GM18508 (cell line): ENCODE measurements around the gene LANCL1.

ENCODE experiments used
- ATAC-seq: cut with Tn5 transposase; IDR thresholded peaks from one replicate; pipeline ENCODE4 v1.9.1; 2021; ENCODE audit warnings: moderate number of reproducible peaks; ENCODE audit not compliant: insufficient read depth, unreplicated experiment

The LANCL1 gene

GRCh38 chr2:210421916-210422315 is 54.6 kb downstream of the LANCL1 start:
- ATAC-seq, result no peak

GRCh38 chr2:210412660-210413059 is 63.9 kb downstream of the LANCL1 start:
- no peak for ATAC-seq

DNA sequence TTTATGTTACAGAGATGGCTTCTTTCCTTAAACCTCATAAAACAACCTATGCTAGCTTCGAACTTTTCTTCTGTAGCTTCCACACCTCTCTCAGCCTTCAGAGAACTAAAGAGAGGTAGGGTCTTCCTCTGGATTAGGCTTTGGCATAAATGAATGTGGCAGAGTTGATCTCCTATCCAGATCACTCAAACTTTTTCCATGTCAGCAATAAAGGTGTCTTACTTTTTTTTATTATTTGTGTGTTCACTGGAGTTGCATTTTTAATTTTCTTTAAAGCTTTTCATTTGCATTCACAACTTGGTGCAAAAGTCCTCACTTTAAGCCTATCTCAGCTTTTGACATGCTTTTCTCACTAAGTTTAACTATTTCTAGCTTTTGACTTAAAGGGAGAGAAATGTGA is 66.0 kb downstream of the LANCL1 start:
- no peak for ATAC-seq

- ATAC-seq, result no peak
These were observed 77.0 kb downstream of the LANCL1 start for GRCh38 chr2:210399440-210400041.

- ATAC-seq, result no peak
These were observed 84.1 kb downstream of the LANCL1 start for GRCh38 chr2:210392469-210392881.

DNA sequence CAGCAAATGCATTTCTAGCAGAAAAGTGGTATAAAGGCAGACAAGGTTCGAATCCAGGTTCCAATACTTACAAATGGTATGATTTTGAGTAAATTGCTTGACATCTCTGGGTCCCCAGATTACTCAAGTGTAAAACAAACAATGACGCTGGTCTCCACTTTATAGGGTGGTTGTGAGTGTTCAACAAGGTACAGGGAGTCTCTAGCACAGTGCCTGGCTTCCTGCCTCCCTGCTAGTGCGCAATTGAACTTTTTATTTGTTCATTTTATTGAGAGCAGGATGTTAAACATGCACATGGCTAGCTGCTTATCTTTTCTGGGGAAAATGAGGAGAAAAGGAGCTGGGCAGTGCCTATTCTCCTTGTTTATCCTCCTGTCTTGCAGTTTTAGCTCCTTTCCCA is 86.7 kb downstream of the LANCL1 start:
- ATAC-seq, result no peak

GRCh38 chr2:210388148-210388547 is 88.4 kb downstream of the LANCL1 start:
- ATAC-seq, result no peak

DNA sequence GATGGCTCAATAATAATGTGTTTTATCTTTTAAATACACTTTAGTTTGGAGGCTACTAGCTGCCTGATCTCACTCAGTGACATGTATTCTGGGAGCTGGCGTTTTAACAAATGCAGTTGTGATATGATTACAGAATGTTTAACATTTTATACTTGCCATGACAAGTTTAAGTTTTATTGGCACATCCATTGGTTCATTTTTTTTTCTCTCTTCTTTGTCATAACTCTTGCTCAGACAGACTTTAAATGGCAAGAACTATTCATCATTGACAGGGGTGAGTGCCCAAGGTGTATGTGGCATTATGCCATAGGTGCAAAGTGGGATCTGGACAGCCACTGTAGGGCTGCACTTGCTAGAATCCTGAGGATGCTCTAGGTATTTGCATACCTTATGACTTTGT is 89.5 kb downstream of the LANCL1 start:
- ATAC-seq, result no peak
